ENCODE measurements around the gene JAML. TPM values are rescaled to one million over a fixed set of nuclear protein-coding genes. Genes with fewer than 3 reads are reported as not detected.
A peak's percentile ranks its signal among the peaks of the same experiment; 100 is the strongest.

The JAML gene
- total RNA-seq, 1 experiment from 2014 or later = 0.30 TPM

DNA sequence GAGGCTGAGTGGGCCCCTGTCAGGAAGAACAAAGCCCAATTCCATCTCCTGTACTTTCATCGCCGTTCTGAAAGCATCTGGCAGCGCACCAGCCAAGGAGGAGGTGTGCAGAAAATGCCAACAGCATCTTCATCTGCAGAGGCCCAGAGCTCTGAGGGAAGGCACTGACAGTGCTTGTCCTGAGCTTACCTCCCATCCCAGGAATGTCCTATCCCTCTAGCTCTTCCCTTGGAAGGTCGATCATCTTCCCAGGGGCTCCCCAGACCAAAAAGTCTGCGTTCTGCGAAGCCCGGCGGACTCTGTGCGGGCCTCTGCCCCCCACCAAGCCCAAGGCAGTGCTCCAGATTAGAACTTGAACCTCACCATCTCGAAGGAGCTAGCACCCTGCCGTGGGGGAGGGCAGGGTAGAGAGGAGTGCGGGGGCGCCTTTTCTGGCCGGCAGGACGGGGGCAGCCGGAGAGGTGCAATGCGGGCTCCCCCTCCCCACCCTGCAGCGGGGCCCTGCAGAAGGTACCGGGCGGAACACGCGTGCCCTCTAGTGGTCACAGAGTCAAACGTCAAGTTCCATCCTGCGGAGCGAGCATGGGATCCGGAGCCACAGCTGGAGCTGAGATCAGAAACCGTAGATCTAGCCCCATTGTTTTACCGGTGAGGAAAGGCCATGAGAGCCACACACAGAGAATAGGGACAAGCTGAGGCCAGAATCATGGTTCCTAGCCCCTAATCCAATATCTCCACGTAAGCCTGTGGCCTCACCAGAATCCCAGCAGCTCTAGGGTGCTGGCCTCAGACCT lies 53.3 kb downstream of the JAML start:
- DNase-seq (ENCODE audit: low read depth, low spot score) = no peak
- H3K4me3 ChIP-seq (replicated peaks in 1 of 2; ENCODE audit: low read depth in 1 of 2, low read length in 2 of 2) = no peak overlapping the region
- POLR2A ChIA-PET = interaction anchor here (0.6 to 0.8 kb wide), 2 partner anchors 45 to 119 kb away, joined by 3 read pairs; no protein-coding TSS in a partner anchor
- no peaks in the 10 kb centered on the region for H3K79me2 ChIP-seq (ENCODE audit: insufficient read depth, low read length)
- no peak overlapping the region for H3K27ac ChIP-seq (ENCODE audit: low read depth, low read length)
- no peaks in the 10 kb centered on the region for H3K9me3 ChIP-seq (ENCODE audit: control insufficient read depth in 1 of 2, insufficient read depth in 1 of 2, low read depth in 1 of 2, low read length in 2 of 2)
- RAD21 ChIA-PET (ENCODE audit: low non-redundant PET in 1 of 2, low total read pairs in 2 of 2, uncharacterized antibody in 2 of 2, unreplicated experiment in 2 of 2) = interaction anchor here (0.8 to 1.6 kb wide), 7 partner anchors 9 to 140 kb away, joined by 3 to 6 read pairs (median 3); partner anchors contain the start of gene SCN4B (in 1 of the 2)
- peak overlapping the region; percentile 95 for H2AFZ ChIP-seq (ENCODE audit: low read depth, low read length, poor library complexity, severe bottlenecking)
- peak overlapping the region; percentile 43 for H3K4me2 ChIP-seq (ENCODE audit: low read length)
- CTCF ChIA-PET = interaction anchor here (0.6 to 2.9 kb wide), 22 partner anchors 8 to 1417 kb away, joined by 3 to 18 read pairs (median 4); partner anchors contain the start of gene SCN4B
- no peaks in the 10 kb centered on the region for H3K36me3 ChIP-seq (ENCODE audit: control insufficient read depth in 1 of 2, insufficient read depth in 2 of 2, low read length in 2 of 2)
- H3K9ac ChIP-seq (ENCODE audit: low read length) = no peak overlapping the region
- no peaks in the 10 kb centered on the region for H3K27me3 ChIP-seq (ENCODE audit: insufficient read depth, low read length)
- no peaks in the 10 kb centered on the region for H4K20me1 ChIP-seq (ENCODE audit: insufficient read depth)
- TF ChIP-seq YY1 (IDR thresholded peaks at IDR 0.05; ENCODE audit: extremely low read depth, insufficient replicate concordance, low read depth, low read length) (peak; percentile 28), RAD21 (IDR thresholded peaks at IDR 0.05; ENCODE audit: low read depth) (peak; percentile 95), EGR1 (IDR thresholded peaks at IDR 0.05; ENCODE audit: low read depth) (no peak), SIN3A (IDR thresholded peaks at IDR 0.05; ENCODE audit: low read depth) (no peak)
- TF ChIP-seq, protein P1, sequence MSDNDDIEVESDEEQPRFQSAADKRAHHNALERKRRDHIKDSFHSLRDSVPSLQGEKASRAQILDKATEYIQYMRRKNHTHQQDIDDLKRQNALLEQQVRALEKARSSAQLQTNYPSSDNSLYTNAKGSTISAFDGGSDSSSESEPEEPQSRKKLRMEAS (IDR thresholded peaks at IDR 0.05) = no peak
- TF ChIP-seq, protein P2, sequence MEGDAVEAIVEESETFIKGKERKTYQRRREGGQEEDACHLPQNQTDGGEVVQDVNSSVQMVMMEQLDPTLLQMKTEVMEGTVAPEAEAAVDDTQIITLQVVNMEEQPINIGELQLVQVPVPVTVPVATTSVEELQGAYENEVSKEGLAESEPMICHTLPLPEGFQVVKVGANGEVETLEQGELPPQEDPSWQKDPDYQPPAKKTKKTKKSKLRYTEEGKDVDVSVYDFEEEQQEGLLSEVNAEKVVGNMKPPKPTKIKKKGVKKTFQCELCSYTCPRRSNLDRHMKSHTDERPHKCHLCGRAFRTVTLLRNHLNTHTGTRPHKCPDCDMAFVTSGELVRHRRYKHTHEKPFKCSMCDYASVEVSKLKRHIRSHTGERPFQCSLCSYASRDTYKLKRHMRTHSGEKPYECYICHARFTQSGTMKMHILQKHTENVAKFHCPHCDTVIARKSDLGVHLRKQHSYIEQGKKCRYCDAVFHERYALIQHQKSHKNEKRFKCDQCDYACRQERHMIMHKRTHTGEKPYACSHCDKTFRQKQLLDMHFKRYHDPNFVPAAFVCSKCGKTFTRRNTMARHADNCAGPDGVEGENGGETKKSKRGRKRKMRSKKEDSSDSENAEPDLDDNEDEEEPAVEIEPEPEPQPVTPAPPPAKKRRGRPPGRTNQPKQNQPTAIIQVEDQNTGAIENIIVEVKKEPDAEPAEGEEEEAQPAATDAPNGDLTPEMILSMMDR (IDR thresholded peaks at IDR 0.05 in 2 of 3, conservative IDR thresholded peaks at IDR 0.05 in 1 of 3; ENCODE audit: borderline replicate concordance in 1 of 3, insufficient read depth in 1 of 3, low read depth in 2 of 3, low read length in 2 of 3) = peak; percentile 81 to 93 (median 82)
- TF ChIP-seq, protein P3, sequence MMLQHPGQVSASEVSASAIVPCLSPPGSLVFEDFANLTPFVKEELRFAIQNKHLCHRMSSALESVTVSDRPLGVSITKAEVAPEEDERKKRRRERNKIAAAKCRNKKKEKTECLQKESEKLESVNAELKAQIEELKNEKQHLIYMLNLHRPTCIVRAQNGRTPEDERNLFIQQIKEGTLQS (IDR thresholded peaks at IDR 0.05) = no peak
- no peaks in the 10 kb centered on the region for H3K9me2 ChIP-seq (ENCODE audit: insufficient read depth)
- no TSS peak for BruUV-seq (replicated peaks)
- peaks cover 0 to 7% of the 10 kb centered on the region in 2 experiments; a peak in 1 of 4 replicates for H3K4me1 ChIP-seq (ENCODE audit: control insufficient read depth in 1 of 2, insufficient read depth in 2 of 2, low read length in 2 of 2)
- ATAC-seq = peak; percentile 93
- intact Hi-C loops (cut with micrococcal nuclease) = loop anchor here (1.0 to 5.0 kb wide), 2 partner anchors 26 to 364 kb away; no protein-coding TSS in a partner anchor
